Osteocyte (in vitro differentiated cells): Measurements from ENCODE around the gene HOXA7. TPM values are rescaled to one million over a fixed set of nuclear protein-coding genes. Genes with fewer than 3 reads are reported as not detected.

Source experiments
- DNase-seq: peaks from one replicate; pipeline ENCODE4 v3.0.0; 2021; ENCODE audit warnings: mixed read lengths; ENCODE audit not compliant: unreplicated experiment; ENCODE audit errors: extremely low spot score
- H3K27ac Mint-ChIP-seq: one replicate; pipeline ENCODE4 v1.8.0; 2021; ENCODE audit warnings: mild to moderate bottlenecking, mixed read lengths; ENCODE audit not compliant: unreplicated experiment
- H3K27me3 Mint-ChIP-seq: one replicate; pipeline ENCODE4 v1.8.0; 2021; ENCODE audit warnings: mixed read lengths; ENCODE audit not compliant: unreplicated experiment
- H3K36me3 Mint-ChIP-seq: one replicate; pipeline ENCODE4 v1.8.0; 2021; ENCODE audit warnings: mixed read lengths; ENCODE audit not compliant: unreplicated experiment
- H3K4me1 Mint-ChIP-seq: one replicate; pipeline ENCODE4 v1.8.0; 2021; ENCODE audit warnings: mixed read lengths; ENCODE audit not compliant: unreplicated experiment
- H3K4me3 Mint-ChIP-seq: one replicate; pipeline ENCODE4 v1.8.0; 2021; ENCODE audit warnings: mild to moderate bottlenecking, moderate library complexity, mixed read lengths; ENCODE audit not compliant: unreplicated experiment
- H3K9me3 Mint-ChIP-seq: one replicate; pipeline ENCODE4 v1.8.0; 2021; ENCODE audit warnings: mixed read lengths; ENCODE audit not compliant: unreplicated experiment
- CTCF ChIP-seq: fragments of 200-600 bp; sonication (generic); IDR thresholded peaks from 2 replicates; pipeline ENCODE4 v1.5.0; 2021; ENCODE audit warnings: antibody characterized with exemption, mild to moderate bottlenecking, moderate library complexity
- total RNA-seq: library from RNA; stranded (reverse); gene quantifications from 2 replicates; pipeline ENCODE4 v1.2.1, GENCODE V29; 2021

Gene HOXA7
- total RNA-seq, 1 donor from 2014 or later: not detected

- Mint-ChIP-seq H3K36me3 (peaks cover 7% of the 10 kb centered on the region), H3K27ac (no peak overlapping the region), H3K4me1 (peaks cover 41% of the 10 kb centered on the region), H3K4me3 (no peak overlapping the region), H3K9me3 (no peaks in the 10 kb centered on the region), H3K27me3 (peaks cover 89% of the 10 kb centered on the region)
- DNase-seq: no peak
- TF ChIP-seq CTCF: no peak
Observed at GRCh38 chr7:27203365-27203953, 47.0 kb upstream of the HOXA7 start.

- Mint-ChIP-seq H3K4me3 (no peak overlapping the region), H3K36me3 (peaks cover 7% of the 10 kb centered on the region), H3K27ac (no peak overlapping the region), H3K4me1 (peaks cover 46% of the 10 kb centered on the region), H3K9me3 (no peaks in the 10 kb centered on the region), H3K27me3 (peaks cover 89% of the 10 kb centered on the region)
- DNase-seq: no peak
- TF ChIP-seq CTCF: no peak
Observed at GRCh38 chr7:27202862-27203134, 46.3 kb upstream of the HOXA7 start.

- H3K4me3 Mint-ChIP-seq: no peak overlapping the region
- H3K9me3 Mint-ChIP-seq: no peaks in the 10 kb centered on the region
- no peak for TF ChIP-seq CTCF
- peaks cover 46% of the 10 kb centered on the region for H3K4me1 Mint-ChIP-seq
- no peak for DNase-seq
- H3K27me3 Mint-ChIP-seq: peaks cover 90% of the 10 kb centered on the region
- no peak overlapping the region for H3K27ac Mint-ChIP-seq
- peaks cover 10% of the 10 kb centered on the region for H3K36me3 Mint-ChIP-seq
Observed at GRCh38 chr7:27202018-27202861, 45.8 kb upstream of the HOXA7 start.

GRCh38 chr7:27201580-27202017 lies 45.1 kb upstream of the HOXA7 start:
- H3K9me3 Mint-ChIP-seq: no peaks in the 10 kb centered on the region
- peaks cover 46% of the 10 kb centered on the region for H3K4me1 Mint-ChIP-seq
- H3K36me3 Mint-ChIP-seq: peaks cover 10% of the 10 kb centered on the region
- no peak overlapping the region for H3K4me3 Mint-ChIP-seq
- no peak for DNase-seq
- H3K27me3 Mint-ChIP-seq: peaks cover 90% of the 10 kb centered on the region
- H3K27ac Mint-ChIP-seq: no peak overlapping the region
- TF ChIP-seq CTCF: no peak

- Mint-ChIP-seq H3K36me3 (peaks cover 6% of the 10 kb centered on the region), H3K27me3 (peaks cover 88% of the 10 kb centered on the region), H3K9me3 (no peaks in the 10 kb centered on the region), H3K27ac (no peak overlapping the region), H3K4me1 (peaks cover 45% of the 10 kb centered on the region), H3K4me3 (peak overlapping the region; percentile 71)
- no peak for DNase-seq
- TF ChIP-seq CTCF: no peak
Observed at GRCh38 chr7:27200761-27201579, 44.5 kb upstream of the HOXA7 start.
